Measurements from ENCODE around the gene GNAO1.

DNA sequence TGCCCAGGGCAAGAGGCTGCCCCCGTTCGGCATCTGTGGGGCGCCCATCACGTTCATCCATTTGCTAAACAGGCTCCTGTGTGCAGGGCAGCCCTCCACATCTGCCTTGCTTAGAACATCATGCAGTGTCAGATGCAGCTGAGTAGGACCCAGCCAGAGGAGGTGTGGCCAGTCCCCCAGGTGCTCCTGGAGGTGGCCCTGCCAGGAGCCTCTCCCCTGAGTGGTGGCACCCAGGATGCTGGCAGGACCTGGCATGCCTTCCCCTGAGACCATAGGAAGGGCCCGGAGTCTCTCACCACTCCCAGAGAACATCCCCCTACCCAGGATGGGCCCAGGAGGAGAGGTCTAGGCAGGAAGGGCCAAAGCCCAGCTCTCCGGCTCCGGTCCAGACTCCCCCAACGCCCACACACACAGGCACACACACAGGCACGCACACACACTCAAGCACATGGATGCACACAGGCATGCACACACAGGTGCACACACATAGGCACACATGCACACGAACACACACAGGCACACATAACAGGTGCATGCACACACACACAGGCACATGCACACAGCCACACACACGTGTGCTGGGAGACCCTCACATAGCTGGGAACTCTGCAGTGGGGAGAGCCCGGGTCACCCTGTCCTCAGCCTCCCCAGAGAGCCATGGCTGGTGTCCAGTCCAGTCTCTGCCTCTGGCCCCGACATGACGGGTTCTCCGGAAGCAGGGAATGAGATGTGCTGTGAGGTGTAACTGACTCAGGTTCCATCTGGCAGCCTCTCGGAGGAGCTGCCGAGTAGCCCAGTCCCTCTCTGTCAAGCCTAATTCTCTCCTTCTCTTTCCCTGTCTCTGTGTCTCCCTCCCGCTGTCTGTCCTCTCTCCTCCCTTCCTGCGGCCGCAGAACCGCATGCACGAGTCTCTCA, 159.5 kb downstream of the GNAO1 start:
- no peak for TF ChIP-seq POLR2A (IDR thresholded peaks at IDR 0.05)
- TF ChIP-seq, protein P1, sequence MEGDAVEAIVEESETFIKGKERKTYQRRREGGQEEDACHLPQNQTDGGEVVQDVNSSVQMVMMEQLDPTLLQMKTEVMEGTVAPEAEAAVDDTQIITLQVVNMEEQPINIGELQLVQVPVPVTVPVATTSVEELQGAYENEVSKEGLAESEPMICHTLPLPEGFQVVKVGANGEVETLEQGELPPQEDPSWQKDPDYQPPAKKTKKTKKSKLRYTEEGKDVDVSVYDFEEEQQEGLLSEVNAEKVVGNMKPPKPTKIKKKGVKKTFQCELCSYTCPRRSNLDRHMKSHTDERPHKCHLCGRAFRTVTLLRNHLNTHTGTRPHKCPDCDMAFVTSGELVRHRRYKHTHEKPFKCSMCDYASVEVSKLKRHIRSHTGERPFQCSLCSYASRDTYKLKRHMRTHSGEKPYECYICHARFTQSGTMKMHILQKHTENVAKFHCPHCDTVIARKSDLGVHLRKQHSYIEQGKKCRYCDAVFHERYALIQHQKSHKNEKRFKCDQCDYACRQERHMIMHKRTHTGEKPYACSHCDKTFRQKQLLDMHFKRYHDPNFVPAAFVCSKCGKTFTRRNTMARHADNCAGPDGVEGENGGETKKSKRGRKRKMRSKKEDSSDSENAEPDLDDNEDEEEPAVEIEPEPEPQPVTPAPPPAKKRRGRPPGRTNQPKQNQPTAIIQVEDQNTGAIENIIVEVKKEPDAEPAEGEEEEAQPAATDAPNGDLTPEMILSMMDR (IDR thresholded peaks at IDR 0.05) = no peak

Data from esophagus squamous epithelium (tissue), 4 donors.